Measurements from ENCODE around the gene TENT4B.

DNA sequence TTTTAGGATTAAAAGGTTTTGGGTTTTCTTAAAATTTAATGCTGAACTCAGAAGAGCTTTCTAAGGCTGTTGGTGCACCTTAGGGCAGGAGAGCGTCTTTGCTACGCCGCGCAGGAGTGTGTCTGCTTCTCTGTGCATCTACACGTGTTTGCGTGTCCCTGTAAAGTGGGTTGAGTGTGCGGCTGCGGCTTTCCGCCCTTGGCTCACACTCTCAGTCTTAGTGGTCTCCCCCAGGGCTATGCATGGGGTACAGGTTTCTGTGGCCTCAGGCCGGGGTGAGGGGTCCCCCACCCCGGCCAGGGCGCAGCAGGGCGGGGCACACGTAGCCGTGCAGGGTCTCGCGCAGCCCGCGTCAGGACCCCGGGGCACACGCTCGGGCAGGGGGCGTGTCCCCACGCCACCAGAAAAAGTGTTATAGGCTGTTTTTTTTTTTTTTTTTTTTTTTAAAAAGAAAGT, 727 bp upstream of the TENT4B start:
- TF ChIP-seq, protein P1, sequence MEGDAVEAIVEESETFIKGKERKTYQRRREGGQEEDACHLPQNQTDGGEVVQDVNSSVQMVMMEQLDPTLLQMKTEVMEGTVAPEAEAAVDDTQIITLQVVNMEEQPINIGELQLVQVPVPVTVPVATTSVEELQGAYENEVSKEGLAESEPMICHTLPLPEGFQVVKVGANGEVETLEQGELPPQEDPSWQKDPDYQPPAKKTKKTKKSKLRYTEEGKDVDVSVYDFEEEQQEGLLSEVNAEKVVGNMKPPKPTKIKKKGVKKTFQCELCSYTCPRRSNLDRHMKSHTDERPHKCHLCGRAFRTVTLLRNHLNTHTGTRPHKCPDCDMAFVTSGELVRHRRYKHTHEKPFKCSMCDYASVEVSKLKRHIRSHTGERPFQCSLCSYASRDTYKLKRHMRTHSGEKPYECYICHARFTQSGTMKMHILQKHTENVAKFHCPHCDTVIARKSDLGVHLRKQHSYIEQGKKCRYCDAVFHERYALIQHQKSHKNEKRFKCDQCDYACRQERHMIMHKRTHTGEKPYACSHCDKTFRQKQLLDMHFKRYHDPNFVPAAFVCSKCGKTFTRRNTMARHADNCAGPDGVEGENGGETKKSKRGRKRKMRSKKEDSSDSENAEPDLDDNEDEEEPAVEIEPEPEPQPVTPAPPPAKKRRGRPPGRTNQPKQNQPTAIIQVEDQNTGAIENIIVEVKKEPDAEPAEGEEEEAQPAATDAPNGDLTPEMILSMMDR (IDR thresholded peaks at IDR 0.05) = no peak
- TF ChIP-seq POLR2A (IDR thresholded peaks at IDR 0.05) = no peak

All from breast epithelium (tissue), 3 donors.